Measurements from ENCODE around the gene CDC27. TPM values are rescaled to one million over a fixed set of nuclear protein-coding genes. Genes with fewer than 3 reads are reported as not detected.

CDC27 gene
- total RNA-seq, 1 experiment from 2014 or later: 191 TPM

GRCh38 chr17:47210779-47211178 is 21.7 kb upstream of the CDC27 start:
- H3K9ac ChIP-seq (ENCODE audit: low read length): no peak overlapping the region
- no peak overlapping the region for H3K4me2 ChIP-seq (ENCODE audit: low read length)
- ChIA-PET CTCF (no interaction called here), RAD21 (ENCODE audit: low non-redundant PET in 1 of 2, low total read pairs in 2 of 2, uncharacterized antibody in 2 of 2, unreplicated experiment in 2 of 2) (no interaction called here), POLR2A (no interaction called here)
- TF ChIP-seq RAD21 (IDR thresholded peaks at IDR 0.05; ENCODE audit: low read depth): no peak
- TF ChIP-seq, protein P1, sequence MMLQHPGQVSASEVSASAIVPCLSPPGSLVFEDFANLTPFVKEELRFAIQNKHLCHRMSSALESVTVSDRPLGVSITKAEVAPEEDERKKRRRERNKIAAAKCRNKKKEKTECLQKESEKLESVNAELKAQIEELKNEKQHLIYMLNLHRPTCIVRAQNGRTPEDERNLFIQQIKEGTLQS (IDR thresholded peaks at IDR 0.05): no peak
- no peak for TF ChIP-seq POLR2A (IDR thresholded peaks at IDR 0.05; ENCODE audit: borderline replicate concordance, extremely low read depth, insufficient read depth, insufficient read length)
- TF ChIP-seq ELF1 (IDR thresholded peaks at IDR 0.05; ENCODE audit: borderline replicate concordance, low read depth): no peak
- TF ChIP-seq CTCF (IDR thresholded peaks at IDR 0.05 in 2 of 3, conservative IDR thresholded peaks at IDR 0.05 in 1 of 3; ENCODE audit: borderline replicate concordance in 1 of 3, insufficient read depth in 1 of 3, low read depth in 2 of 3, low read length in 2 of 3): no peak
- TF ChIP-seq ZBTB33 (IDR thresholded peaks at IDR 0.05; ENCODE audit: extremely low read depth, insufficient replicate concordance, low read length): no peak
- TF ChIP-seq, protein P2, sequence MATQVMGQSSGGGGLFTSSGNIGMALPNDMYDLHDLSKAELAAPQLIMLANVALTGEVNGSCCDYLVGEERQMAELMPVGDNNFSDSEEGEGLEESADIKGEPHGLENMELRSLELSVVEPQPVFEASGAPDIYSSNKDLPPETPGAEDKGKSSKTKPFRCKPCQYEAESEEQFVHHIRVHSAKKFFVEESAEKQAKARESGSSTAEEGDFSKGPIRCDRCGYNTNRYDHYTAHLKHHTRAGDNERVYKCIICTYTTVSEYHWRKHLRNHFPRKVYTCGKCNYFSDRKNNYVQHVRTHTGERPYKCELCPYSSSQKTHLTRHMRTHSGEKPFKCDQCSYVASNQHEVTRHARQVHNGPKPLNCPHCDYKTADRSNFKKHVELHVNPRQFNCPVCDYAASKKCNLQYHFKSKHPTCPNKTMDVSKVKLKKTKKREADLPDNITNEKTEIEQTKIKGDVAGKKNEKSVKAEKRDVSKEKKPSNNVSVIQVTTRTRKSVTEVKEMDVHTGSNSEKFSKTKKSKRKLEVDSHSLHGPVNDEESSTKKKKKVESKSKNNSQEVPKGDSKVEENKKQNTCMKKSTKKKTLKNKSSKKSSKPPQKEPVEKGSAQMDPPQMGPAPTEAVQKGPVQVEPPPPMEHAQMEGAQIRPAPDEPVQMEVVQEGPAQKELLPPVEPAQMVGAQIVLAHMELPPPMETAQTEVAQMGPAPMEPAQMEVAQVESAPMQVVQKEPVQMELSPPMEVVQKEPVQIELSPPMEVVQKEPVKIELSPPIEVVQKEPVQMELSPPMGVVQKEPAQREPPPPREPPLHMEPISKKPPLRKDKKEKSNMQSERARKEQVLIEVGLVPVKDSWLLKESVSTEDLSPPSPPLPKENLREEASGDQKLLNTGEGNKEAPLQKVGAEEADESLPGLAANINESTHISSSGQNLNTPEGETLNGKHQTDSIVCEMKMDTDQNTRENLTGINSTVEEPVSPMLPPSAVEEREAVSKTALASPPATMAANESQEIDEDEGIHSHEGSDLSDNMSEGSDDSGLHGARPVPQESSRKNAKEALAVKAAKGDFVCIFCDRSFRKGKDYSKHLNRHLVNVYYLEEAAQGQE (IDR thresholded peaks at IDR 0.05; ENCODE audit: low read depth): no peak
- no peak for TF ChIP-seq EGR1 (IDR thresholded peaks at IDR 0.05; ENCODE audit: low read depth)
- no peak for TF ChIP-seq TCF7L2 (IDR thresholded peaks at IDR 0.05; ENCODE audit: borderline replicate concordance, extremely low read depth, insufficient read depth, insufficient read length)
- TF ChIP-seq ZFX (IDR thresholded peaks at IDR 0.05): no peak
- no peak for TF ChIP-seq ZNF274 (IDR thresholded peaks at IDR 0.05; ENCODE audit: low read depth, low read length)
- TF ChIP-seq SRF (IDR thresholded peaks at IDR 0.05; ENCODE audit: low read depth): no peak
- no peak for TF ChIP-seq SP1 (IDR thresholded peaks at IDR 0.05; ENCODE audit: low read depth)
- no peaks in the 10 kb centered on the region for H4K20me1 ChIP-seq (ENCODE audit: insufficient read depth)
- BruUV-seq (replicated peaks): no TSS peak
- H3K4me3 ChIP-seq (replicated peaks in 1 of 2; ENCODE audit: low read depth in 1 of 2, low read length in 2 of 2): no peak overlapping the region
- ATAC-seq: no peak
- no peak overlapping the region for H2AFZ ChIP-seq (ENCODE audit: low read depth, low read length, poor library complexity, severe bottlenecking)
- peaks cover 4% of the 10 kb centered on the region in 2 experiments for H3K4me1 ChIP-seq (ENCODE audit: control insufficient read depth in 1 of 2, insufficient read depth in 2 of 2, low read length in 2 of 2)
- H3K79me2 ChIP-seq (ENCODE audit: insufficient read depth, low read length): no peaks in the 10 kb centered on the region
- no peaks in the 10 kb centered on the region for H3K9me2 ChIP-seq (ENCODE audit: insufficient read depth)
- no peaks in the 10 kb centered on the region for H3K9me3 ChIP-seq (ENCODE audit: control insufficient read depth in 1 of 2, insufficient read depth in 1 of 2, low read depth in 1 of 2, low read length in 2 of 2)
- no peak overlapping the region for H3K27ac ChIP-seq (ENCODE audit: low read depth, low read length)
- no peaks in the 10 kb centered on the region for H3K27me3 ChIP-seq (ENCODE audit: insufficient read depth, low read length)
- no peaks in the 10 kb centered on the region for H3K36me3 ChIP-seq (ENCODE audit: control insufficient read depth in 1 of 2, insufficient read depth in 2 of 2, low read length in 2 of 2)
- no peak for DNase-seq (ENCODE audit: low read depth, low spot score)
- intact Hi-C loops (cut with micrococcal nuclease): no loop called here

Measured in HCT116 (cell line).